ENCODE results near the gene MIER1. TPM values are rescaled to one million over a fixed set of nuclear protein-coding genes. Genes with fewer than 3 reads are reported as not detected.

The MIER1 gene
- total and polyA plus RNA-seq, 4 experiments from 2014 or later = 25.5 to 81.3 (median 59.2) TPM

GRCh38 chr1:67019121-67019520, 94.3 kb downstream of the MIER1 start:
- peaks cover 0 to 2% (median 0%) of the 10 kb centered on the region in 4 donors for H3K4me1 Mint-ChIP-seq
- no peaks in the 10 kb centered on the region for H3K27me3 Mint-ChIP-seq
- H3K36me3 Mint-ChIP-seq = peaks cover 56 to 65% of the 10 kb centered on the region in 2 donors
- ChIA-PET CTCF (ENCODE audit: partially characterized antibody) (interaction anchor here (1.3 kb wide), 1 partner anchor 9 kb away, joined by 3 read pairs; no protein-coding TSS in a partner anchor), POLR2A (ENCODE audit: partially characterized antibody) (no interaction called here)
- Histone ChIP-seq H3K27me3 (ENCODE audit: insufficient read depth, low read length) (no peaks in the 10 kb centered on the region), H3K27ac (ENCODE audit: low read depth, low read length) (no peak overlapping the region), H3K36me3 (ENCODE audit: insufficient read depth, low read length) (peaks cover 7% of the 10 kb centered on the region), H3K4me1 (ENCODE audit: insufficient read depth, low read length) (no peaks in the 10 kb centered on the region), H3K4me3 (ENCODE audit: low read length in 2 of 2) (no peak overlapping the region), H3K9me3 (ENCODE audit: control insufficient read depth in 1 of 2, low read length in 2 of 2) (no peaks in the 10 kb centered on the region)
- H3K27ac Mint-ChIP-seq = peak overlapping the region in 2 of 7 donors; percentile 9 to 11
- intact Hi-C loops (cut with micrococcal nuclease) = no loop called here
- DNase-seq = no peak
- peaks cover 0 to 2% (median 0%) of the 10 kb centered on the region in 8 donors for H3K9me3 Mint-ChIP-seq
- H3K4me3 Mint-ChIP-seq = no peak overlapping the region

- no peak overlapping the region for H3K4me3 Mint-ChIP-seq
- H3K9me3 Mint-ChIP-seq = peaks cover 0 to 2% (median 0%) of the 10 kb centered on the region in 8 donors
- peaks cover 0 to 2% (median 0%) of the 10 kb centered on the region in 4 donors for H3K4me1 Mint-ChIP-seq
- ChIA-PET CTCF (ENCODE audit: partially characterized antibody) (interaction anchor here (0.9 to 1.3 kb wide), 2 partner anchors 9 to 12 kb away, joined by 3 read pairs; no protein-coding TSS in a partner anchor), POLR2A (ENCODE audit: partially characterized antibody) (no interaction called here)
- H3K27ac Mint-ChIP-seq = peak overlapping the region in 1 of 7 donors; percentile 33
- H3K4me1 ChIP-seq (ENCODE audit: insufficient read depth, low read length) = no peaks in the 10 kb centered on the region
- H3K9me3 ChIP-seq (ENCODE audit: control insufficient read depth in 1 of 2, low read length in 2 of 2) = no peaks in the 10 kb centered on the region
- H3K4me3 ChIP-seq (ENCODE audit: low read length in 2 of 2) = no peak overlapping the region
- intact Hi-C loops (cut with micrococcal nuclease) = no loop called here
- no peaks in the 10 kb centered on the region for H3K27me3 Mint-ChIP-seq
- peaks cover 7% of the 10 kb centered on the region for H3K36me3 ChIP-seq (ENCODE audit: insufficient read depth, low read length)
- no peak overlapping the region for H3K27ac ChIP-seq (ENCODE audit: low read depth, low read length)
- H3K36me3 Mint-ChIP-seq = peaks cover 60 to 67% of the 10 kb centered on the region in 2 donors
- DNase-seq = no peak
- no peaks in the 10 kb centered on the region for H3K27me3 ChIP-seq (ENCODE audit: insufficient read depth, low read length)
These were observed 94.9 kb downstream of the MIER1 start for GRCh38 chr1:67019600-67020136.

DNA sequence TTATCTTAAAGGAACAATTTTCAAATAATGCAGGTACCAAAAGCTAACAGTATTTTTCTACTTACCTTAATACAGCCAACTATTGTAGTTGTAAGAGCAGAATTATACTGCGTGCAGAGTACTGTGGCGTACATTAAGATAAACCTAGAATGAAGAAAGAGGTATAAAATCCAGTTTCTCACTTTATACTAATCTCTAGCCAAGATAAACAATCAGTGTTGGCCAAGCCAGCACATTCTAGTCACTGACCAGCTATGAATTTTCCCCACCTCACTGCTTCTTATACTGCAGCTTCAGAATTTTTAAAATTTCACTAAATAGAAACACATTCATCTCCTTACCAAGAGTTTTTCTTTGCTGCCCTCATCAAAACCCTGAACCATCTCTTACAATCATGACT, 95.5 kb downstream of the MIER1 start:
- ChIA-PET CTCF (ENCODE audit: partially characterized antibody) (interaction anchor here (0.9 to 1.3 kb wide), 2 partner anchors 8 to 11 kb away, joined by 3 read pairs; no protein-coding TSS in a partner anchor), POLR2A (ENCODE audit: partially characterized antibody) (no interaction called here)
- peaks cover 0 to 6% (median 1%) of the 10 kb centered on the region in 4 donors for H3K4me1 Mint-ChIP-seq
- H3K27me3 ChIP-seq (ENCODE audit: insufficient read depth, low read length) = no peaks in the 10 kb centered on the region
- H3K36me3 ChIP-seq (ENCODE audit: insufficient read depth, low read length) = peaks cover 7% of the 10 kb centered on the region
- peaks cover 0 to 2% (median 0%) of the 10 kb centered on the region in 8 donors for H3K9me3 Mint-ChIP-seq
- peaks cover 67 to 73% of the 10 kb centered on the region in 2 donors for H3K36me3 Mint-ChIP-seq
- H3K27ac ChIP-seq (ENCODE audit: low read depth, low read length) = no peak overlapping the region
- peak overlapping the region in 3 of 7 donors; percentile 0 to 74 (median 2) for H3K27ac Mint-ChIP-seq
- no peak overlapping the region for H3K4me3 ChIP-seq (ENCODE audit: low read length in 2 of 2)
- no peak for DNase-seq
- H3K27me3 Mint-ChIP-seq = no peaks in the 10 kb centered on the region
- H3K4me3 Mint-ChIP-seq = no peak overlapping the region
- intact Hi-C loops (cut with micrococcal nuclease) = no loop called here
- no peaks in the 10 kb centered on the region for H3K9me3 ChIP-seq (ENCODE audit: control insufficient read depth in 1 of 2, low read length in 2 of 2)
- no peaks in the 10 kb centered on the region for H3K4me1 ChIP-seq (ENCODE audit: insufficient read depth, low read length)

DNA sequence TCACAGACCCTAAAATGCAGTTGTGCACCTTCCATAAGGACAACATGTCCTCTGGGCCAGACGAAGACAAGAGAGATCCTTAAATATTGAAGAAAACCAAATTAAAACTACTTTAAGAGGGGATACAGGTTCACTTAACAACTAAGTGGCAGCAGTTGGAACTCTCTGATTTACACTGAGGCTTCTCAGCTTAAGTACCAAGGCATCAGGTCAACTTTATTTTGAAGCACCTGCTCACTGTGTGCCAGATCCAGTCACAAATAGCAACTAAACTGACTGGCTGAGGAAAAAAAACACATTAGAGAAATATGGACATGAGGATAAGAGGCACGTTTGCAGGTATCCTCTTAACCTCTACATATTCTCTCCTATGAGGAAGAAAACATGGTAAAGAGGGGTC, 96.0 kb downstream of the MIER1 start:
- no peak overlapping the region for H3K4me3 ChIP-seq (ENCODE audit: low read length in 2 of 2)
- H3K27ac ChIP-seq (ENCODE audit: low read depth, low read length) = no peak overlapping the region
- H3K4me1 Mint-ChIP-seq = peaks cover 0 to 6% (median 1%) of the 10 kb centered on the region in 4 donors
- H3K27ac Mint-ChIP-seq = peak overlapping the region in 3 of 7 donors; percentile 0 to 74 (median 2)
- H3K4me1 ChIP-seq (ENCODE audit: insufficient read depth, low read length) = no peaks in the 10 kb centered on the region
- POLR2A ChIA-PET (ENCODE audit: partially characterized antibody) = no interaction called here
- H3K36me3 ChIP-seq (ENCODE audit: insufficient read depth, low read length) = peaks cover 7% of the 10 kb centered on the region
- DNase-seq = no peak
- H3K4me3 Mint-ChIP-seq = no peak overlapping the region
- CTCF ChIA-PET (ENCODE audit: partially characterized antibody) = interaction anchor here (0.9 kb wide), 1 partner anchor 11 kb away, joined by 3 read pairs; no protein-coding TSS in a partner anchor
- intact Hi-C loops (cut with micrococcal nuclease) = no loop called here
- H3K27me3 ChIP-seq (ENCODE audit: insufficient read depth, low read length) = no peaks in the 10 kb centered on the region
- peaks cover 0 to 1% (median 0%) of the 10 kb centered on the region in 8 donors for H3K9me3 Mint-ChIP-seq
- H3K27me3 Mint-ChIP-seq = no peaks in the 10 kb centered on the region
- peaks cover 70 to 77% of the 10 kb centered on the region in 2 donors for H3K36me3 Mint-ChIP-seq
- H3K9me3 ChIP-seq (ENCODE audit: control insufficient read depth in 1 of 2, low read length in 2 of 2) = no peaks in the 10 kb centered on the region

DNA sequence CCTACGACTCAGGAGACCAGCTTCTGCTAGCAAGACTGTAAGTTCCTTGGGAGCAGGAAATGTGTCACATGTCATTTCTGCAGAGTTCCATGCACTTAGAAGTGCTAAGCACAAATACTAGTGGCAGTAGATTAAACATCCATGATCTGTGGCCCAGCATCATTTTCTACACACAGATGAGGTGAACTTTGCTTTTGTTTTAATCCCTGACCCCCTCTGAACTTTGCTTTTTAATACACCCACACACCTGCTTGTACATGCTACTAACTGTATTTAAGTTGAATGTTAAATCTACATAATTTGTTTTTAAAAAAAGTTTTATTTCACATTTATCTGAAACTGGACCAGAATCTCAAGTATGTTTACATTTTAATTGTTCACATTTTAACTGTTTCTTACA, 104.7 kb downstream of the MIER1 start:
- no peak overlapping the region for H3K4me3 Mint-ChIP-seq
- H3K27me3 Mint-ChIP-seq = no peaks in the 10 kb centered on the region
- H3K4me3 ChIP-seq (ENCODE audit: low read length in 2 of 2) = no peak overlapping the region
- H3K9me3 ChIP-seq (ENCODE audit: control insufficient read depth in 1 of 2, low read length in 2 of 2) = no peaks in the 10 kb centered on the region
- H3K9me3 Mint-ChIP-seq = no peaks in the 10 kb centered on the region
- no peaks in the 10 kb centered on the region for H3K36me3 ChIP-seq (ENCODE audit: insufficient read depth, low read length)
- H3K36me3 Mint-ChIP-seq = peaks cover 54 to 56% of the 10 kb centered on the region in 2 donors
- H3K27me3 ChIP-seq (ENCODE audit: insufficient read depth, low read length) = no peaks in the 10 kb centered on the region
- ChIA-PET POLR2A (ENCODE audit: partially characterized antibody) (no interaction called here), CTCF (ENCODE audit: partially characterized antibody) (no interaction called here)
- intact Hi-C loops (cut with micrococcal nuclease) = no loop called here
- no peaks in the 10 kb centered on the region for H3K4me1 ChIP-seq (ENCODE audit: insufficient read depth, low read length)
- H3K4me1 Mint-ChIP-seq = peaks cover 0 to 6% (median 4%) of the 10 kb centered on the region in 4 donors
- no peak for DNase-seq
- H3K27ac ChIP-seq (ENCODE audit: low read depth, low read length) = no peak overlapping the region
- H3K27ac Mint-ChIP-seq = no peak overlapping the region

GRCh38 chr1:67031121-67031858, 106.5 kb downstream of the MIER1 start:
- Histone ChIP-seq H3K4me1 (ENCODE audit: insufficient read depth, low read length) (no peaks in the 10 kb centered on the region), H3K27ac (ENCODE audit: low read depth, low read length) (no peak overlapping the region), H3K9me3 (ENCODE audit: control insufficient read depth in 1 of 2, low read length in 2 of 2) (no peaks in the 10 kb centered on the region), H3K27me3 (ENCODE audit: insufficient read depth, low read length) (no peaks in the 10 kb centered on the region), H3K36me3 (ENCODE audit: insufficient read depth, low read length) (no peaks in the 10 kb centered on the region), H3K4me3 (ENCODE audit: low read length in 2 of 2) (no peak overlapping the region)
- intact Hi-C loops (cut with micrococcal nuclease) = no loop called here
- POLR2A ChIA-PET (ENCODE audit: partially characterized antibody) = no interaction called here
- Mint-ChIP-seq H3K27me3 (no peaks in the 10 kb centered on the region), H3K4me1 (peaks cover 0 to 3% (median 2%) of the 10 kb centered on the region in 4 donors), H3K27ac (no peak overlapping the region), H3K4me3 (no peak overlapping the region), H3K36me3 (peaks cover 49 to 52% of the 10 kb centered on the region in 2 donors), H3K9me3 (peaks cover 0 to 2% (median 0%) of the 10 kb centered on the region in 8 donors)
- DNase-seq = peak in 1 of 5 donors; percentile 30
- CTCF ChIA-PET (ENCODE audit: partially characterized antibody) = interaction anchor here (0.8 kb wide), 2 partner anchors 11 to 19 kb away, joined by 3 read pairs; no protein-coding TSS in a partner anchor

DNA sequence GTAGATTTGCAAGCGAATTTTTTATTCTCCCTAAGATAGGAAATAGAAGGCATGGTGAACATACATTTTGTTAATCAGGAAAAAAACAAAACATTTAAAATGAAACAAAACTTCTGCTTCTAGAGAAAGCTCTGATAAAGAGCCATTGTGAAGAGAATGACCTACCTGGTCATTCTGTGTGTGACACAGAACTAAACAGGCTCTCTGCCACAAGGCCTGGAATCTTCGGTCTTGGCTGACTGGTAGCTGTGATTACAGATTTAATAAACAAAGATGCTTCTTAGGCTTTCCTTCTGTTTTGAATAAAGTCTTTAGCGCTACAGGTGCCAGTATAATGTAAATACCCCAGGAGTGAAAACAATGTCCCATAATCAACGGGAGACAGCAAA, 107.1 kb downstream of the MIER1 start:
- H3K9me3 ChIP-seq (ENCODE audit: control insufficient read depth in 1 of 2, low read length in 2 of 2) = no peaks in the 10 kb centered on the region
- Mint-ChIP-seq H3K9me3 (peaks cover 0 to 2% (median 0%) of the 10 kb centered on the region in 8 donors), H3K4me1 (peaks cover 0 to 4% (median 3%) of the 10 kb centered on the region in 4 donors), H3K27ac (no peak overlapping the region), H3K4me3 (no peak overlapping the region), H3K36me3 (peaks cover 53 to 56% of the 10 kb centered on the region in 2 donors), H3K27me3 (no peaks in the 10 kb centered on the region)
- no peaks in the 10 kb centered on the region for H3K36me3 ChIP-seq (ENCODE audit: insufficient read depth, low read length)
- CTCF ChIA-PET (ENCODE audit: partially characterized antibody) = interaction anchor here (0.8 kb wide), 1 partner anchor 12 kb away, joined by 3 read pairs; no protein-coding TSS in a partner anchor
- H3K27me3 ChIP-seq (ENCODE audit: insufficient read depth, low read length) = no peaks in the 10 kb centered on the region
- no peak overlapping the region for H3K27ac ChIP-seq (ENCODE audit: low read depth, low read length)
- H3K4me3 ChIP-seq (ENCODE audit: low read length in 2 of 2) = no peak overlapping the region
- H3K4me1 ChIP-seq (ENCODE audit: insufficient read depth, low read length) = no peaks in the 10 kb centered on the region
- intact Hi-C loops (cut with micrococcal nuclease) = no loop called here
- POLR2A ChIA-PET (ENCODE audit: partially characterized antibody) = no interaction called here
- DNase-seq = no peak
